HG03025 (cell line): ENCODE measurements around the gene ATP13A3.
A peak's percentile ranks its signal among the peaks of the same experiment; 100 is the strongest.
"Not testable (repeated sequence)": the region's sequence is repeated elsewhere in the genome, so short reads cannot be mapped to it uniquely, and the experiment has no call there.

Experiments used
- ATAC-seq: cut with Tn5 transposase; IDR thresholded peaks from one replicate; pipeline ENCODE4 v1.9.1; 2021; ENCODE audit warnings: mild to moderate bottlenecking, moderate library complexity; ENCODE audit not compliant: unreplicated experiment, low FRiP score

ATP13A3 gene

DNA sequence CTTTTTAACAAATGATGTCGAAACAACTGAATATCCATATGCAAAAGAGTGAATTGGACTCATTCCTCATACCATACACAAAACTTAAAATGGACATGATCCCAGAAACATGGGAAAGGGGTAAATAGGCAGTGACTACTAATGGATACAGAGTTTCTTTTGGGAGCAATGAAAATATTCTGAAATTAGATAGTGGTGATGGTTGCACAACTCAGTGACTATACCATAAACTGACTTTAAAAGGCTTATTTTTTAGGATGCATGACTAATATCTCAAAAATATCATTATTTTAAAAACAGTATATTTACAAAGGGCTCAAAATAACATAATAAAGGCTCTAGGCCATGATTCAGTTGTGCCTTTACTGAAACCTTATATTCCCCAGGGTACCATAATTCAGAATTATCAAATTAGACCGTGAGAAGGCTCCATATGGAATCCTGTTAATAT is 16.3 kb upstream of the ATP13A3 start:
- no peak for ATAC-seq

DNA sequence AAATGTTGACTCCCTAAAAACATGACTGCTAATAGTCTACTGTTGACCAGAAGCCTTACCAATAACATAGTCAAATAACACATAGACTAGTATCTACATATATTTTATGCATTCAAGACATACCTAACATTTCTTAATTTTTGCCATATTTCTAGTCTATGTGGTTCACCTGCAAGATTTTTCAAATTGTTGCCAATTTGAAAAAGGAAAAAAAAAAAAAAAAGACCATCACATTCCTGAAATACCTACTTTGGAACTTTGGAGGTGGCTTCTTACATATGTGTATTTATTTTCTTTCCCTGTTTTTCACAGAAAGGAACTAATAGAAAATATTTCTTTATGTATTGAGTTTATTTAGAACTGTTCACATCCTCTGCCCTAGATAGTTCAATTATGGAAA is 13.4 kb upstream of the ATP13A3 start:
- no peak for ATAC-seq

DNA sequence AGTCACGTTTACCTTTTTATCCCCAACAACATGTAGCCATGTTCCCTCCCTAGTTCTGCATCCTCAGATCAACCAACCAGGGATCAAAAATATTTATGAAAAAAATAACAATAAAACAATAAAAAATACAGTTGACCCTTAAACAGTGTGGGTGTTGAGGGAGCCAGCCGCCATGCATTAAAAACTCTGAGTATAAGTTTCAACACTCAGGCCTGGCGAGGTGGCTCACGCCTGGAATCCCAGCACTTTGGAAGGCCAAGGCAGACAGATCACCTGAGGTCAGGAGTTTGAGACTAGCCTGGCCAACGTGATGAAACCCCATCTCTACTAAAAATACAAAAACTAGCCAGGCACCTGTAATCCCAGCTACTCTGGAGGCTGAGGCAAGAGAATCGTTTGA is 12.7 kb upstream of the ATP13A3 start:
- ATAC-seq, result not testable (repeated sequence)

GRCh38 chr3:194497799-194498575 is 11.2 kb upstream of the ATP13A3 start:
- ATAC-seq, result no peak

DNA sequence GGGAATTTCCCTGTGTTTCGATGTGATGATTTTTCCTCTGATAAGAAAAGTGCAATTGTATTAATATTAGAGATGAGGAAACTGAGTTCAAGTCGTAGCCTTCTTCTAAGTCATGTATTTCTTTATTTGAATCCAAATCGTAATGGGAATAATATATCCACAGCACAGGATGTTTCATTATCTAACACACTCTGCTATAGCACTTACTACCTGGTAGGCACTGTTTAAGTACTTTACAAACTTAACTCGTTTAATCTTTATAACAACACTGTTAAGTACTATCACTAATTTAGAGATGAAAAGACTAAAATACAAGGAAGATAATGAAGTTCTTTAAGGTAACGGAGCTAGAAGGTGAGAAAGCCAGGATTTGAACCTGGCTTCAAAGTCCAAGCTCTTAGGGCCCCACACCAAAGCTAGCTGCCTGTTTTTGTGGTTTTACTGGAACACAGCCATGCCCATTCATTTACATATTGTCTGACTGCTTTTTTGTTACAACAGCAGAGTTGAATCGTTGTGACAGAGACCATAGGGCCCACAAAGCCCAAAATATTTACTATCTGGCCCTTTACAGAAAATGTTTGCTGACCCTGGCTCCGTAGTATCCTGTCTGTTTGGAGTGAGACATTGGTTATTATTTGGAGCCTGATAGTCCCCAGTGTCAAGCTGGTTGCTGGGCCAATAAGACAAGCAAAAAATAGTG is 9.6 kb upstream of the ATP13A3 start:
- ATAC-seq, result no peak

- ATAC-seq, result no peak
These were observed 8.2 kb upstream of the ATP13A3 start for GRCh38 chr3:194494951-194495374.

GRCh38 chr3:194493995-194494927 is 7.5 kb upstream of the ATP13A3 start:
- not testable (repeated sequence) for ATAC-seq

DNA sequence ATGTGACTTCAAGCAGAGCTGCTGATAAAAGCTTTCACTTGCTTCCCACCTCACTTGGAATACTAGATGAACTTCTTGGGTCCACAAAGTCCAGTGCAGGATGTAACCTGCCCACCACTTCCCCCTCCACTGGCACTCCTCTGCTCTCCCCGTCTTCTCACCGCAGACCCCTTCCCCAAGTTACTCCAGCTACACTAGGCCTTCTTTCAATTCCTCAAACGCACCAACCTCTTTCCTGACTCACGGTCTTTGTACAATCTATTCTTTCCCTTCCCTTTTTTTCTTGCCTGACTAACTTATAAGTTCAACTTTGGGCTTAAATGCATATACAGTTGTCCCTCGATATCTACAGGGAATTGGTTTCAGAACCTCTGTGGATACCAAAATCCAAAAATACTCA is 5.2 kb upstream of the ATP13A3 start:
- no peak for ATAC-seq

DNA sequence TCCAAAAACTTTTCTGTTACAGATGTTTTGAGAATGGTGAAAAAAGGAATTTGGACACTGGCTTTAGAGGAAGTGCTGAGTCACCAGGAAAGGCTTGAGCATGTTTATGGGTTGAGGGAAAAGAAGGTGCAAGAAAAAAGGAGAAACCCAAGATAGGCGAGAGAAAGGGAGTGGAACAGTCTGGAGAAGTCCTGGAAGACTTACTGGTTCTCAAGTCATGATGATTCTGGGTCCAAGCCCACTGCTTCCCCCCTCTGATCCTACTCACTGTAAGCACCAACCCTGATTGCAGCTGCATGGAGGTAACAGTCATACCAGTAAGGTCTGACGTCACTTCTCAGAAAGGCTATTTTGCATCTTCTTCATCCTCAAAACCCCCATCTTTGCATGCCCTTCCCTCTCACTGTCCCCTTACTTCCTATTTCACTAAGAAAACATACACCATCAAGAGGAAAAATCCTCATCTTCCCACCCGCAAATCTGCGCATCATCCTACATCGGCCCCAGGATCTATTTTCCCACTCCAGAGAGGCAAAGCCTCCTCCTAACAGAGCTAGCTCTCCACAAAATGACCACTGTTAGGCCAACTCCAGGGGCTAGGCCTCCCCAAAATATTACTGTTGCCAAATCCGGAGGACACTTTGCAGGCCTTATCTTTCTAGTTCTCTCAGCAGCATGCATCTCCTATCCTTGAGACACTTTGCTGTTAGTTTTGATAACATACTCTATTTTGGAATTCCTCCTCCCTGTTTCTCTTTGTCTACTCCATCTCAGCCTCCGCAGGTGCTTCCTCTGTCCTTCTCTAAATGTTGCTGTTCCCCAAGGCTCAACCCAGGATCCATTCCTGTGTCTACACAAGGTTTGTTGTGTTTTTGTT is 3.2 kb upstream of the ATP13A3 start:
- ATAC-seq, result peak; percentile 21

- no peak for ATAC-seq
These were observed 1.4 kb upstream of the ATP13A3 start for GRCh38 chr3:194488055-194488742.

DNA sequence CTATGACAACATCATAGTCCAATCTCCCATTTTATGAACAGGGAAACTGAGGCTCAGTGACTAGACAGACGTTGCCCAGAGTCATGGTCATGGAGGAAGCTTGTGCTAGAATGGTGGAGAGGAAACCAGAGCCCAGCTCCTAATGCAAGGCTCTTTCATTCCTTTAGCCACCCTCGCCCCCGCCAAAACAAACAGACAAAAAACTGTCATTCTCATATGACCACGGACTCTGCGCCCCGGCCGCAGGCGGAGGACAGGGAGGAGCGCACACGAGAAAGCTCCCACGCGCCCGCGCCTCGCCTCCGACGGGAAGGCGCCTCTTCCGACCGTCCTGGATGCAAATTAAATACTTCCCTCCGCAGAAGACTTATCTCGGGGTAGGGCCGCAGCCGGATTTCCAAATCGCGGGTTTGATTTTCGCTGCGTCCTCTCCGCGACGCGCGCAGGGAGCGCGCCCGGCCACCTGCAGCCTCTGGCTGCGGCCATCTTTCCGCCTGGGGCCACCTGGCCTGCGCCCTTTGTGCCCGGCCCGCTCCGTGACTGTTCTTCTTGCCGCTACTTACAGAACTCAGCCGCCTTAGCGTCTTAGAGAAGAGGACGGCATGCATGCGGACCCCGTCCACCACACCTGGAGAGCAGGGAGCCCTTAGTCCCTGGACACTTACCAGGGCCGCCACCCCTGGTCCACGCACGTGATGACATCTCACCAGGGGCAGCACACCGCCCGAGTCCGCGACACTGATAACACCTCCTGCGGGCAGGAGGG is 670 bp upstream of the ATP13A3 start:
- ATAC-seq, result peak; percentile 15

DNA sequence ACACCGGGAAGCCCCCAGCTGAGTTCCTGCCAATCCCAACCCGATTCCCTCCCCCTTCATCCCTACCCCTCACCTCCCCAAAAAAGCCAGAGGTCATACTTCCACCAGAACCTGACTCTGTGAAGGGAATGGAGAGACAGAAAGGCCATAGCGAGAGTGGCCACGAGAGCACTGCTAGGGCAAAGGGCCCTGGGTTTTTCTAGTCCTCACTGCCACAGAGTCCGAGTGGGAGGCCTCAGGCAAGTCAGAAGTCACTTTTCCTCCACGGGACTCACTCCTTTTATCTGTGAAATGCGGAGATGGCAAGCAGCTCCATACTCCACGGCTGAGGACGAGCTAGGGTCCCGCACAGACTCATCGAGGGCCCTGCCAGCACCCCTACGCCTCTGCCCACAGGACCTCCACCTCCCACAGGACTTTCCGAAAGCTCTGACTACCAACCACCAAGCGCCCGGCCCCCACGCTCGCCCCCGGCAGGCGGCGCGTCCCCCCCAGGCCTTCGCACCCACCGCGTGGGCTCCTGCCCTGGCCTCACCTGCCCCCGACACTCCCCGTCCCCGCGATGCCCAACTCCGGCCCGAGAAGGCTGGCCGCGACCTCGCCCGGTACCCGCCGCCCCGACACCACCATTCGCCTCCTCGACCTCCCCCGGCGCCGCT is 792 bp downstream of the ATP13A3 start:
- peak; percentile 20 for ATAC-seq

GRCh38 chr3:194485468-194485880 is 1.3 kb downstream of the ATP13A3 start:
- no peak for ATAC-seq

- ATAC-seq, result no peak
These were observed 2.2 kb downstream of the ATP13A3 start for GRCh38 chr3:194484614-194485013.

DNA sequence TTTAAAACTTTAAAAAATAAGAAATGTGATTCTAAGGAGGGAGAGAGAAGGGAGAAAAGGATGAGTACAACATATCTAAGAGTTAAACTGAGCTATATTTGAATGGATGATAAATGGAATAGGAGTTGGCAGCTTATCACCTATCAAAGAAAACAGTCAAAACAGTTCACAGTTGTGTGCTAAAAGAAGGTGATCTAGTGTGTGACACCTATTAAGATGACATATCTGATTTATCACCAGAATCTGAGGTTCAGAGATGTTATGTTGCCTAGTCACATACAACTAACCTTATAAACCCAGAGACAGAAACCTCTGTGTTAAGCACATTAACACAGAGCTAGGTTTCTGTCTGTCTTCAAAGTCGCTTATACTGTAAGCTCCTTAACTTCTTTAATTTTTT is 3.0 kb downstream of the ATP13A3 start:
- no peak for ATAC-seq

DNA sequence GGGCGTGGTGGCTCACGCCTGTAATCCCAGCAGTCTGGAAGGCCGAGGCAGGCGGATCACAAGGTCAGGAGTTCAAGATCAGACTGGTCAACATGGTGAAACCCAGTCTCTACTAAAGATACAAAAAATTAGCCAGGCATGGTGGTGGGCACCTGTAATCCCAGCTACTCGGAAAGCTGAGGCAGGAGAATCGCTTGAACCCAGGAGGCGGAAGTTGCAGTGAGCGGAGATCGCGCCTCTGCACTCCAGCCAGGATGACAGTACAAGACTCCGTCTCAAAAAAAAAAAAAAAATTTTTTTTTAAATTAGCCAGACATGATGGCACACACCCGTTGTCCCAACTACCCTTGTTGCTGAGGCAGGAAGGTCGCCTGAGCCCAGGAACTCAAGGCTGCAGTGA is 4.0 kb downstream of the ATP13A3 start:
- ATAC-seq, result not testable (repeated sequence)

DNA sequence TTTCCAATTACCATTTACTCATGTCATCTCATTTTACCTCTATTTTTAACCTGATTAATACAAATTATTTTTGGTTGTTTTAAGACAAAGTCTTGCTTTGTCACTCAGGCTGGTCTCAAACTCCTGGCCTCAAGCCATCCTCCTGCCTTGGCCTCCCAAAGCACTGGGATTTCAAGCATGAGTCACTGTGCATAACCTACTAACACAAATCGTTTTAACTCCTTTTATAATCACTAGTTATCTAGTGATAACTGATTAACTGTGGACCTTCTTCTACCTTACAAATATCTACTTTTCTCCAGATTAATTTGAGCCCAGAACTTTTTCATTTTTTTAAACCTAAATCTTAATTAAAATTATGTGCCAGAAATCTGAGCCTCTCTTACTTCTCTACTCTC is 4.6 kb downstream of the ATP13A3 start:
- ATAC-seq, result no peak
